GM23248 (cell line): ENCODE data around the gene HSD17B13.

Experiments
- EZH2 ChIP-seq: fragments of 200-600 bp; sonication (generic); IDR thresholded peaks from 2 replicates; pipeline ENCODE4 v1.6.1; 2018; ENCODE audit warnings: antibody characterized with exemption, mild to moderate bottlenecking; ENCODE audit not compliant: insufficient read depth, poor library complexity, severe bottlenecking
- EZH2phosphoT487 ChIP-seq: fragments of 200-600 bp; sonication (generic); IDR thresholded peaks from 2 replicates; pipeline ENCODE4 v1.6.1; 2018; ENCODE audit warnings: antibody characterized with exemption, moderate library complexity, mild to moderate bottlenecking, low read depth; ENCODE audit not compliant: insufficient read depth

DNA sequence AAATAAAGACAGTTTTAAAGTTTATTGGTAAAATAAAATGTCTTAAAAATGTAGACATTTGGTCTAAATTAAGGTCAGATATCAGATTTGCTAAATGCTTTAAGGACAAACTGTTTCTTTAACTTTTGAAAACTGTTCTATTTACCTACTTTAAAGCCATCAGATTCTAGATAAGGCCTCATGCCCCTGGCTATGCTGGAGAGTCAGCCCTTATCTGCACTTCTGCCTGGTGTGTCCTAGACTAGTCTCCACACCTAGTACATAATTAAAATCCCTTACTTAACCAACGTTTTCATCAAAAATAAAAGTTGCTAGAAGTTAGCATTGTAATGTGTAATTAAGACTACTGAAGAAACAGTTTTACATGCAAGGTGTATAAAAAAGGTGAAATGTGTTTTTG is 42.7 kb upstream of the HSD17B13 start:
- TF ChIP-seq EZH2 (no peak), EZH2phosphoT487 (no peak)
